KG1 (cell line): ENCODE measurements around the gene ACADL.
A peak's percentile ranks its signal among the peaks of the same experiment; 100 is the strongest.
"Not testable (repeated sequence)": the region's sequence is repeated elsewhere in the genome, so short reads cannot be mapped to it uniquely, and the experiment has no call there.

Experiments used
- DNase-seq: peaks from one replicate; lab custom pipeline; 2025; lab: John Stamatoyannopoulos, UW

Gene ACADL

GRCh38 chr2:210199854-210200253, 25.4 kb downstream of the ACADL start:
- DNase-seq = no peak

- DNase-seq = no peak
These were observed 26.0 kb downstream of the ACADL start for GRCh38 chr2:210199186-210199765.

GRCh38 chr2:210198326-210198725, 26.9 kb downstream of the ACADL start:
- no peak for DNase-seq

- no peak for DNase-seq
These were observed 27.5 kb downstream of the ACADL start for GRCh38 chr2:210197720-210198119.

GRCh38 chr2:210195101-210195852, 30.0 kb downstream of the ACADL start:
- peak; percentile 29 for DNase-seq

GRCh38 chr2:210190345-210190744, 34.9 kb downstream of the ACADL start:
- DNase-seq = no peak

GRCh38 chr2:210189452-210190138, 35.7 kb downstream of the ACADL start:
- DNase-seq = no peak

- no peak for DNase-seq
These were observed 36.5 kb downstream of the ACADL start for GRCh38 chr2:210188755-210189154.

GRCh38 chr2:210188190-210188589, 37.1 kb downstream of the ACADL start:
- no peak for DNase-seq

GRCh38 chr2:210183936-210184335, 41.3 kb downstream of the ACADL start:
- DNase-seq = not testable (repeated sequence)

GRCh38 chr2:210181606-210182088, 43.6 kb downstream of the ACADL start:
- not testable (repeated sequence) for DNase-seq

- DNase-seq = not testable (repeated sequence)
These were observed 44.1 kb downstream of the ACADL start for GRCh38 chr2:210181033-210181605.

GRCh38 chr2:210180477-210180876, 44.8 kb downstream of the ACADL start:
- no peak for DNase-seq

GRCh38 chr2:210179351-210179990, 45.8 kb downstream of the ACADL start:
- DNase-seq = no peak

GRCh38 chr2:210177769-210178168, 47.5 kb downstream of the ACADL start:
- DNase-seq = no peak

GRCh38 chr2:210177115-210177514, 48.1 kb downstream of the ACADL start:
- DNase-seq = not testable (repeated sequence)

- no peak for DNase-seq
These were observed 51.2 kb downstream of the ACADL start for GRCh38 chr2:210174086-210174485.

- no peak for DNase-seq
These were observed 53.0 kb downstream of the ACADL start for GRCh38 chr2:210172219-210172575.

- DNase-seq = peak; percentile 92
These were observed 53.7 kb downstream of the ACADL start, which contains the start of gene KANSL1L for GRCh38 chr2:210171309-210172218. TSS of gene KANSL1L (minus strand) at chr2:210171409. CDS start at chr2:210154582, 16,827 bp downstream.

- peak; percentile 91 for DNase-seq
These were observed 54.6 kb downstream of the ACADL start for GRCh38 chr2:210170446-210171303.
